PFSK-1 (cell line): ENCODE measurements around the gene NUP62CL.

Experiments
- POLR2AphosphoS5 ChIP-seq: IDR thresholded peaks from 2 replicates; pipeline ENCODE4 v1.6.1; 2012; ENCODE audit warnings: low read depth, mild to moderate bottlenecking, control low read depth, low read length, moderate library complexity
- TF ChIP-seq, protein P1 (sequence below), 2 experiments: IDR thresholded peaks; 2 replicates each; pipeline versions ENCODE4 v1.6.1 to v1.8.0; 2011 to 2012; ENCODE audit warnings: low read depth in 2 of 2, low read length in 2 of 2, control low read depth in 1 of 2, inconsistent platforms in 1 of 2, mild to moderate bottlenecking in 1 of 2, moderate library complexity in 1 of 2; ENCODE audit not compliant: insufficient read depth in 1 of 2

DNA sequence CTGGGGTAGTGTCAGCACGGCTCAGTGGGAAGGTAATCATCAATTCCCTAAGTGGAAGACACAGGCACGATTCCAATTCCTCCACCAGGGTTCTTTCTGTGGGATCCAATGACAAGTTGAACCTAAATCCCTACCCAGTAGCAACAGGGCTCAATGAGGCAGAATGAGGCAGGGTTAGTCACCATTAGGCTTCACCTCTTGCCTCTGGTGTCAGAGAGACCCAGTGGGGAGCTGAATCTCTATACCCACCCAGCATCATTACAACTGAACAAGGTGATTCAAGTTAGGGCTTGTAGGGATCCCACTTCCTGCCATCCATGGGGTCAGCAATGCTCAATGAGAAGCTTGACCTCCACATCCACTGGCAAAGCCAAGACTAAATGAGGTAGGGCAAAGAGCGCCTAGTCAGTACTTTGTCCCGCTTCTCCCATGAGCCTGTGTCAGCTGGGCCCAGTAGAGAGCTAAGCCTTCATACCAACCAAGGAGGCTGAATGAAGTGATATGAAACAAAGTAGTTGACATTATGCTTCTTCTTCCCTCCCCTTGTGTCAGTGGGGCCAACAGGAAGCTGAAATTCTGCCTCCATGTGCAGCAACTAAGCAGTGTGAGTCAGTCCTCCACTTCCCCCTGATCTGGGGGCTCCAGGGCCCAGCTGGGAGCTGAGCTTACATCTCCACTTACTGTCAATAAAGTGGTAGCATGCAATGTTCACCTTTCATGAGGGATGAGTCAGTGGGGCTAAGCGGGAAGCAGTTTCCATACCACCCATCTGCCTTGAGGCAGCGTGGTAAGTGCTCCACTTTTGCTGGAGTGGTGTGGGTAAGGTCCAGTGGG is 51.2 kb downstream of the NUP62CL start:
- no peak for TF ChIP-seq POLR2AphosphoS5
- TF ChIP-seq, protein P1, sequence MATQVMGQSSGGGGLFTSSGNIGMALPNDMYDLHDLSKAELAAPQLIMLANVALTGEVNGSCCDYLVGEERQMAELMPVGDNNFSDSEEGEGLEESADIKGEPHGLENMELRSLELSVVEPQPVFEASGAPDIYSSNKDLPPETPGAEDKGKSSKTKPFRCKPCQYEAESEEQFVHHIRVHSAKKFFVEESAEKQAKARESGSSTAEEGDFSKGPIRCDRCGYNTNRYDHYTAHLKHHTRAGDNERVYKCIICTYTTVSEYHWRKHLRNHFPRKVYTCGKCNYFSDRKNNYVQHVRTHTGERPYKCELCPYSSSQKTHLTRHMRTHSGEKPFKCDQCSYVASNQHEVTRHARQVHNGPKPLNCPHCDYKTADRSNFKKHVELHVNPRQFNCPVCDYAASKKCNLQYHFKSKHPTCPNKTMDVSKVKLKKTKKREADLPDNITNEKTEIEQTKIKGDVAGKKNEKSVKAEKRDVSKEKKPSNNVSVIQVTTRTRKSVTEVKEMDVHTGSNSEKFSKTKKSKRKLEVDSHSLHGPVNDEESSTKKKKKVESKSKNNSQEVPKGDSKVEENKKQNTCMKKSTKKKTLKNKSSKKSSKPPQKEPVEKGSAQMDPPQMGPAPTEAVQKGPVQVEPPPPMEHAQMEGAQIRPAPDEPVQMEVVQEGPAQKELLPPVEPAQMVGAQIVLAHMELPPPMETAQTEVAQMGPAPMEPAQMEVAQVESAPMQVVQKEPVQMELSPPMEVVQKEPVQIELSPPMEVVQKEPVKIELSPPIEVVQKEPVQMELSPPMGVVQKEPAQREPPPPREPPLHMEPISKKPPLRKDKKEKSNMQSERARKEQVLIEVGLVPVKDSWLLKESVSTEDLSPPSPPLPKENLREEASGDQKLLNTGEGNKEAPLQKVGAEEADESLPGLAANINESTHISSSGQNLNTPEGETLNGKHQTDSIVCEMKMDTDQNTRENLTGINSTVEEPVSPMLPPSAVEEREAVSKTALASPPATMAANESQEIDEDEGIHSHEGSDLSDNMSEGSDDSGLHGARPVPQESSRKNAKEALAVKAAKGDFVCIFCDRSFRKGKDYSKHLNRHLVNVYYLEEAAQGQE (IDR thresholded peaks at IDR 0.05; ENCODE audit: insufficient read depth in 1 of 2, low read depth in 2 of 2, low read length in 2 of 2), result no peak
